Islet precursor cell (in vitro differentiated cells): Measurements from ENCODE around the gene PPP2R2B.
"Not testable (repeated sequence)": the region's sequence is repeated elsewhere in the genome, so short reads cannot be mapped to it uniquely, and the experiment has no call there.

Experiments used
- DNase-seq: peaks from one replicate; pipeline ENCODE4 v3.0.0-alpha.2; 2018

Gene PPP2R2B

GRCh38 chr5:146588331-146589027 lies 290.1 kb downstream of the PPP2R2B start:
- DNase-seq, result no peak

- no peak for DNase-seq
Observed at GRCh38 chr5:146586752-146587151, 291.8 kb downstream of the PPP2R2B start.

GRCh38 chr5:146584750-146585149 lies 293.8 kb downstream of the PPP2R2B start:
- DNase-seq, result no peak

GRCh38 chr5:146582051-146582596 lies 296.4 kb downstream of the PPP2R2B start:
- DNase-seq, result no peak

GRCh38 chr5:146580237-146580636 lies 298.3 kb downstream of the PPP2R2B start:
- DNase-seq, result no peak

- no peak for DNase-seq
Observed at GRCh38 chr5:146574713-146575112, 303.8 kb downstream of the PPP2R2B start.

GRCh38 chr5:146568161-146568560 lies 310.4 kb downstream of the PPP2R2B start:
- no peak for DNase-seq

GRCh38 chr5:146565764-146566367 lies 312.7 kb downstream of the PPP2R2B start:
- peak; percentile 78 for DNase-seq

- DNase-seq, result peak; percentile 73
Observed at GRCh38 chr5:146564007-146564762, 314.4 kb downstream of the PPP2R2B start.

GRCh38 chr5:146562461-146562860 lies 316.1 kb downstream of the PPP2R2B start:
- DNase-seq, result no peak

- DNase-seq, result no peak
Observed at GRCh38 chr5:146561711-146562110, 316.8 kb downstream of the PPP2R2B start.

GRCh38 chr5:146560205-146560812 lies 318.2 kb downstream of the PPP2R2B start:
- peak; percentile 80 for DNase-seq

GRCh38 chr5:146556884-146557283 lies 321.7 kb downstream of the PPP2R2B start:
- DNase-seq, result not testable (repeated sequence)

GRCh38 chr5:146553446-146553845 lies 325.1 kb downstream of the PPP2R2B start:
- no peak for DNase-seq

GRCh38 chr5:146549615-146550014 lies 328.9 kb downstream of the PPP2R2B start:
- DNase-seq, result no peak

- DNase-seq, result no peak
Observed at GRCh38 chr5:146548781-146549449, 329.6 kb downstream of the PPP2R2B start.

GRCh38 chr5:146544232-146544631 lies 334.3 kb downstream of the PPP2R2B start:
- no peak for DNase-seq

GRCh38 chr5:146541958-146542849 lies 336.4 kb downstream of the PPP2R2B start:
- DNase-seq, result peak; percentile 90

GRCh38 chr5:146540414-146540813 lies 338.1 kb downstream of the PPP2R2B start:
- no peak for DNase-seq

- DNase-seq, result no peak
Observed at GRCh38 chr5:146539973-146540372, 338.6 kb downstream of the PPP2R2B start.

GRCh38 chr5:146538432-146538831 lies 340.1 kb downstream of the PPP2R2B start:
- no peak for DNase-seq

GRCh38 chr5:146533882-146534281 lies 344.7 kb downstream of the PPP2R2B start:
- DNase-seq, result no peak
